K562 (cell line): Measurements from ENCODE around the gene RUVBL1. TPM values are rescaled to one million over a fixed set of nuclear protein-coding genes. Genes with fewer than 3 reads are reported as not detected.
A peak's percentile ranks its signal among the peaks of the same experiment; 100 is the strongest.

Experiments
- ATF7 ChIP-seq: fragments of 450-650 bp; IDR thresholded peaks from 2 replicates; pipeline ENCODE4 v1.7.1; 2014; ENCODE audit warnings: mild to moderate bottlenecking, moderate library complexity
- CEBPG ChIP-seq, 3 experiments: fragments of 200-800 bp in 1 of 3; sonication (Bioruptor generic) in 1 of 3; sonication (generic) in 1 of 3; formaldehyde crosslinking in 1 of 3; IDR thresholded peaks in 2 of 3; conservative IDR thresholded peaks in 1 of 3; 2 replicates each; pipeline versions ENCODE4 v1.6.1 to v1.8.0; 2016 to 2022; ENCODE audit warnings: missing compliant biosample characterization in 2 of 3, missing genetic modification characterization in 2 of 3, mild to moderate bottlenecking in 1 of 3, missing genetic modification reagents in 1 of 3
- CREB3 ChIP-seq: fragments of 450-650 bp; conservative IDR thresholded peaks from 2 replicates; pipeline ENCODE4 v1.6.1; 2016; ENCODE audit warnings: missing genetic modification characterization, low read depth, mild to moderate bottlenecking, missing compliant biosample characterization, moderate library complexity
- CUX1 ChIP-seq: fragments of 200-800 bp; sonication (Bioruptor generic); IDR thresholded peaks from 2 replicates; pipeline ENCODE4 v1.6.1; 2016; ENCODE audit warnings: missing genetic modification characterization, missing compliant biosample characterization
- GATAD2A ChIP-seq: fragments of 450-650 bp; IDR thresholded peaks from 2 replicates; pipeline ENCODE4 v1.6.1; 2017
- HSF4 ChIP-seq: fragments of 250-450 bp; sonication (Bioruptor Pico); IDR thresholded peaks from 2 replicates; pipeline ENCODE4 v2.1.2; 2022; ENCODE audit warnings: mild to moderate bottlenecking, moderate library complexity, borderline replicate concordance
- MCM7 ChIP-seq, 2 experiments: fragments of 450-650 bp; IDR thresholded peaks; 2 replicates each; pipeline ENCODE4 v1.6.1; 2016 to 2018
- MTF1 ChIP-seq: fragments of 250-450 bp; sonication (Bioruptor Pico); IDR thresholded peaks from 2 replicates; pipeline ENCODE4 v1.9.0; 2021; ENCODE audit warnings: moderate library complexity, mild to moderate bottlenecking, inconsistent platforms, borderline replicate concordance
- MYBL2 ChIP-seq, 2 experiments: fragments of 450-650 bp in 1 of 2; sonication (generic) in 1 of 2; formaldehyde crosslinking in 1 of 2; IDR thresholded peaks; 2 replicates each; pipeline versions ENCODE4 v1.6.1 to v1.8.1; 2017 to 2022; ENCODE audit warnings: borderline replicate concordance in 1 of 2, inconsistent platforms in 1 of 2, low read depth in 1 of 2, mild to moderate bottlenecking in 1 of 2, missing genetic modification reagents in 1 of 2, moderate library complexity in 1 of 2
- OTX1 ChIP-seq: fragments of 450-650 bp; formaldehyde crosslinking; IDR thresholded peaks from 2 replicates; pipeline ENCODE4 v1.4.0; 2022; ENCODE audit warnings: mild to moderate bottlenecking
- PCBP2 ChIP-seq: fragments of 200-400 bp; formaldehyde crosslinking; IDR thresholded peaks from 2 replicates; pipeline ENCODE4 v1.6.1; 2018; ENCODE audit warnings: low read length, low read depth, mild to moderate bottlenecking, moderate library complexity; ENCODE audit not compliant: poor library complexity, severe bottlenecking
- POLR2B ChIP-seq: fragments of 450-650 bp; IDR thresholded peaks from 2 replicates; pipeline ENCODE4 v1.6.1; 2018; ENCODE audit warnings: low read depth; ENCODE audit not compliant: partially characterized antibody
- RAD51 ChIP-seq: fragments of 450-650 bp; IDR thresholded peaks from 2 replicates; pipeline ENCODE4 v1.7.1; 2016; ENCODE audit warnings: low read depth, mild to moderate bottlenecking, borderline replicate concordance
- RBFOX2 ChIP-seq: fragments of 200-400 bp; formaldehyde crosslinking; IDR thresholded peaks from 2 replicates; pipeline ENCODE4 v1.6.1; 2017; ENCODE audit warnings: low read depth, mild to moderate bottlenecking, low read length, moderate library complexity
- ZNF174 ChIP-seq: fragments of 250-450 bp; sonication (Bioruptor Pico); IDR thresholded peaks from 2 replicates; pipeline ENCODE4 v1.4.0; 2020; ENCODE audit warnings: mild to moderate bottlenecking
- ZNF184 ChIP-seq: sonication (generic); formaldehyde crosslinking; IDR thresholded peaks from 2 replicates; pipeline ENCODE4 v1.5.0; 2020; ENCODE audit warnings: missing genetic modification reagents
- ZNF518B ChIP-seq: fragments of 250-450 bp; sonication (Bioruptor Pico); IDR thresholded peaks from 2 replicates; pipeline ENCODE4 v1.5.0; 2021; ENCODE audit warnings: mild to moderate bottlenecking, moderate library complexity
- polyA plus RNA-seq, 8 experiments: library from polyadenylated mRNA; depleted of rRNA in 4 of 8; stranded (reverse) in 5 of 8; unstranded in 3 of 8; fragments of >200 nt; fragmentation: Nextera tagmentation in 2 of 8; fragmentation: Illumina TruSeq in 1 of 8; extraction: Ambion mirVana in 2 of 8; extraction: Trizol in 1 of 8; gene quantifications; 2 replicates each; pipeline versions ENCODE4 v1.2.1 to v1.2.3, GENCODE V29; 2011 to 2014; ENCODE audit warnings: inconsistent platforms in 1 of 8, missing spikeins in 1 of 8
- total RNA-seq, 7 experiments: library from RNA; depleted of rRNA in 6 of 7; stranded (reverse); fragments of >200 nt in 6 of 7; fragmentation: Illumina TruSeq in 2 of 7; extraction: Trizol in 2 of 7; gene quantifications; 2 replicates each; pipeline versions ENCODE4 v1.2.1 to v1.2.3, GENCODE V29; 2011 to 2021; ENCODE audit warnings: low replicate concordance in 1 of 7

The RUVBL1 gene
- total and polyA plus RNA-seq, 9 of the 15 experiments (the other 6 are each of a cell fraction or from before 2014, with no cell fraction given), result 20.7 to 147 (median 113) TPM

GRCh38 chr3:128080323-128081080, 43.1 kb downstream of the RUVBL1 start (continued):
- no peak for TF ChIP-seq CUX1
- no peak for TF ChIP-seq PCBP2
- TF ChIP-seq ZNF518B (CRISPR knock-in tag), result no peak
- TF ChIP-seq CREB3 (tag), result 0 out of 2 replicates have a peak, but pooled peaks have one; percentile 35
- TF ChIP-seq MYBL2 (IDR thresholded peaks at IDR 0.05; ENCODE audit: low read depth), result no peak
- no peak for TF ChIP-seq MYBL2 (CRISPR knock-in tag; IDR thresholded peaks at IDR 0.05; ENCODE audit: borderline replicate concordance)
- no peak for TF ChIP-seq RBFOX2
- TF ChIP-seq GATAD2A, result no peak
- TF ChIP-seq MCM7 (IDR thresholded peaks at IDR 0.05), result no peak
- peak; percentile 74 for TF ChIP-seq RAD51
- no peak for TF ChIP-seq ZNF174 (CRISPR knock-in tag)
- TF ChIP-seq ATF7, result no peak
- no peak for TF ChIP-seq CEBPG (CRISPR knock-in tag; IDR thresholded peaks at IDR 0.05)
- TF ChIP-seq CEBPG (tag; conservative IDR thresholded peaks at IDR 0.05 in 1 of 2, IDR thresholded peaks at IDR 0.05 in 1 of 2), result no peak
- no peak for TF ChIP-seq MTF1 (CRISPR knock-in tag)
- TF ChIP-seq ZNF184, result no peak
- no peak for TF ChIP-seq OTX1 (CRISPR knock-in tag)
- TF ChIP-seq HSF4 (CRISPR knock-in tag), result no peak
- peak; percentile 29 for TF ChIP-seq POLR2B
